Measurements from ENCODE around the gene JUN.

GRCh38 chr1:58738876-58739275 is 45.0 kb downstream of the JUN start:
- no peak for TF ChIP-seq EZH2 (IDR thresholded peaks at IDR 0.05; ENCODE audit: borderline replicate concordance, low read length)
- TF ChIP-seq, protein P1, sequence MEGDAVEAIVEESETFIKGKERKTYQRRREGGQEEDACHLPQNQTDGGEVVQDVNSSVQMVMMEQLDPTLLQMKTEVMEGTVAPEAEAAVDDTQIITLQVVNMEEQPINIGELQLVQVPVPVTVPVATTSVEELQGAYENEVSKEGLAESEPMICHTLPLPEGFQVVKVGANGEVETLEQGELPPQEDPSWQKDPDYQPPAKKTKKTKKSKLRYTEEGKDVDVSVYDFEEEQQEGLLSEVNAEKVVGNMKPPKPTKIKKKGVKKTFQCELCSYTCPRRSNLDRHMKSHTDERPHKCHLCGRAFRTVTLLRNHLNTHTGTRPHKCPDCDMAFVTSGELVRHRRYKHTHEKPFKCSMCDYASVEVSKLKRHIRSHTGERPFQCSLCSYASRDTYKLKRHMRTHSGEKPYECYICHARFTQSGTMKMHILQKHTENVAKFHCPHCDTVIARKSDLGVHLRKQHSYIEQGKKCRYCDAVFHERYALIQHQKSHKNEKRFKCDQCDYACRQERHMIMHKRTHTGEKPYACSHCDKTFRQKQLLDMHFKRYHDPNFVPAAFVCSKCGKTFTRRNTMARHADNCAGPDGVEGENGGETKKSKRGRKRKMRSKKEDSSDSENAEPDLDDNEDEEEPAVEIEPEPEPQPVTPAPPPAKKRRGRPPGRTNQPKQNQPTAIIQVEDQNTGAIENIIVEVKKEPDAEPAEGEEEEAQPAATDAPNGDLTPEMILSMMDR (conservative IDR thresholded peaks at IDR 0.05 in 1 of 2, IDR thresholded peaks at IDR 0.05 in 1 of 2; ENCODE audit: extremely low read depth in 1 of 2, insufficient read depth in 1 of 2, low read depth in 1 of 2, low read length in 2 of 2) = no peak
